GM12875 (cell line): ENCODE data around the gene TPO.

Experiments
- H3K4me3 ChIP-seq: one replicate; pipeline ENCODE4 v1.5.1; 2011; ENCODE audit warnings: low read depth, low read length, control low read depth
- CTCF ChIP-seq: IDR thresholded peaks from 2 replicates; pipeline ENCODE4 v1.5.1; 2011; ENCODE audit warnings: low read depth, mild to moderate bottlenecking, control low read depth, inconsistent platforms, low read length, moderate library complexity, borderline replicate concordance; ENCODE audit not compliant: insufficient read depth

TPO gene

GRCh38 chr2:1482981-1483380, 69.7 kb downstream of the TPO start:
- H3K4me3 ChIP-seq: no peak overlapping the region
- no peak for TF ChIP-seq CTCF

GRCh38 chr2:1483551-1483950, 70.3 kb downstream of the TPO start:
- TF ChIP-seq CTCF: no peak

GRCh38 chr2:1484131-1484884, 71.0 kb downstream of the TPO start:
- no peak for TF ChIP-seq CTCF
- H3K4me3 ChIP-seq: no peak overlapping the region

More at GRCh38 chr2:1483551-1483950, 70.3 kb downstream of the TPO start:
- H3K4me3 ChIP-seq: no peak overlapping the region

GRCh38 chr2:1486670-1487069, 73.4 kb downstream of the TPO start:
- no peak for TF ChIP-seq CTCF
- H3K4me3 ChIP-seq: no peak overlapping the region

- no peak for TF ChIP-seq CTCF
- H3K4me3 ChIP-seq: no peak overlapping the region
Observed at GRCh38 chr2:1487758-1488157, 74.5 kb downstream of the TPO start.

GRCh38 chr2:1488181-1488671, 75.0 kb downstream of the TPO start:
- TF ChIP-seq CTCF: no peak
- H3K4me3 ChIP-seq: no peak overlapping the region

- TF ChIP-seq CTCF: no peak
- no peak overlapping the region for H3K4me3 ChIP-seq
Observed at GRCh38 chr2:1488851-1489250, 75.6 kb downstream of the TPO start.
